ENCODE results near the gene CBLL1.

Gene CBLL1

DNA sequence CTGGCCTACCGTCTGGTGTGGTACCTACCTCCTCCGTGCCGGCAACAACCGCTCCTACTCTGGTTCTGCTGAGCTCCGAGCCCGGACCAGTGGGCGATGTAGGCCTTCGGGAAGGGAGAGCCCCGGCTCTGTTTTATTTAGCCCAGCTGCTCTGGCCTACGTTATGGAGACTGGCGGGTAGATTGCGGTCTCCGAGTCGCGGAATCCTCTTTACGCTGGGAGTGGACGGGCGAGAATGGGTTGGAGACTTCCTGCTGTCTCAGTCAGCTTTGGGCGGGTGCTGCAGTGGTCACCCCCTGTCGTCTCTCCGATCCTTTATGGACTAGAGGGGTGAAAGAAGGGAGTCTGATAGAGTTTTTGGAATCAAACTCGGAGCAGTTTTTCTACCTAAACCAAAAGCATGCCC lies 406 bp downstream of the CBLL1 start:
- peak in 1 of 2 experiments; percentile 37 for DNase-seq

- no peak for DNase-seq
Observed at GRCh38 chr7:107746006-107746405, 2.1 kb downstream of the CBLL1 start.

DNA sequence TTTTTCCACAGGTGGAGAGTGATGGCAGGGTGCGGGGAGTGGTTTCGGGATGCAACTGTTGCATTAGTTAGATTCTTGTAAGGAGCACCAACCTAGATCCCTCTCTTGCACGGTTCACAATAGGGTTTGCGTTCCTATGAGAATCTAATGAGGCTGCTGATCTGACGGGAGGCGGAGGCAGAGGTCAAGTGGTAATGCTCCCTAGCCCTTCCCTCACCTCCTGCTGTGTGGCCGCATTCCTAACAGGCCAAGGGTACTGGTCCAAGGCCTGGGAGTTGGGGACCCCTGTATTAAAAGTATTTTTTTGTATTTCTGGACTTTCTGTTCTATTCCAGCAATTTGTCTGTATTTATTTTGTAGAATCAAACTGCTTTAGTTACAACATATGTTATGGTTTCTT lies 7.2 kb downstream of the CBLL1 start:
- DNase-seq, result no peak

DNA sequence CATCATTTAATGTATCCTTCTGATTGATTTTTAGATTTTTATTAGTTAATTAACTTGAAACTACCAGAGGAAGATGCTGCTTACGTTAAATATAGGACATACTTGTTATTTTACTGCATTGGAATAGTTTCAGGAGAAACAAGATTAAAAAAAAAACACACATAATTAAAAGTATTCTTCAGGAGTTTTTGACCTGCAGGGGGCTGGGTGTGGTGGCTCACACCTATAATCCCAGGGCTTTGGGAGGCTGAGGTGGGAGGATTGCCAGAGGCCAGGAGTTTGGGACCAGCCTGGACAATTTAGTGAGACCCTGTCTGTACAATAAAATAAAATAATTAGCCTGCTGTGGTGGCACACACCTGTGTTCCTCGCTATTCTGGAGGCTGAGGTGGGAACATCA lies 10.7 kb downstream of the CBLL1 start:
- DNase-seq, result no peak

- no peak for DNase-seq
Observed at GRCh38 chr7:107758667-107759066, 14.7 kb downstream of the CBLL1 start.

GRCh38 chr7:107767391-107767790 lies 23.4 kb downstream of the CBLL1 start:
- DNase-seq, result no peak

DNA sequence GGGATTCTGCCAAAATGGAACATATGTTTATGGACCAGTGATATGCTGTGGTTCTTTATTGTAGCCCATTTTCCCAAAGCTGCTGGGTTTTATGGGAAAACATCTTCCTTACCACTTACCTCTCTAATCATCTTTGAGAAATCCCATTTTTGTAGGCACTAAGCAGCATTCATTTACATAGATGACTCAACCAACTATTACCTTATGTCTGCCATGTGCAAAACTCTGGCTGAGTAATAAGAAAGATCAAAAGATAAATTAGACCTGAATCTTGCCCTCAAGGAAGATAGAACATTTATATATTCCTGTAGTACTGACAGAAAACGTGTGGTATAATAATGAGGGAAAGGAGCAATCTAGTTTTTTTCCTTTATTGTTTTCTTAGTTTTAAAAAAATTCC lies 24.3 kb downstream of the CBLL1 start:
- no peak for DNase-seq

GRCh38 chr7:107773027-107773426 lies 29.1 kb downstream of the CBLL1 start:
- no peak for DNase-seq

DNA sequence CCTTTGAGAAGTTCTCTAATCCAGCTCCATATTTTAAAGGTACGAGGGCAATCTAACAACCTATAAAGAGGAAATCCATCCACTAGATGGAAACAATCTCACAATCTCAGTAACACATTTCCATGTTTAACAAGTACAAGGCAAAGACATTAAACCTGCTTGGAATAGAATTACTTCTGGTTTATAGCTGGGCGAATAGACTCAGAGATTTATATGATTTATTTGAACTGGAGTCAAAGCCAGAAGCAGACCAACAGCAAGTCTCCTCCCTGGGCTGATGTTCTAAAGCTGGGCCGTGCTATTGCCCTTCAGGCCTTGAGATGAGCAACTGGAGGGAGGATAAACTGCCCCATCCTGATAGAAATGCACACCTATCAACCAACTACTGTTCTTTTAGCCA lies 33.8 kb downstream of the CBLL1 start:
- DNase-seq, result no peak

DNA sequence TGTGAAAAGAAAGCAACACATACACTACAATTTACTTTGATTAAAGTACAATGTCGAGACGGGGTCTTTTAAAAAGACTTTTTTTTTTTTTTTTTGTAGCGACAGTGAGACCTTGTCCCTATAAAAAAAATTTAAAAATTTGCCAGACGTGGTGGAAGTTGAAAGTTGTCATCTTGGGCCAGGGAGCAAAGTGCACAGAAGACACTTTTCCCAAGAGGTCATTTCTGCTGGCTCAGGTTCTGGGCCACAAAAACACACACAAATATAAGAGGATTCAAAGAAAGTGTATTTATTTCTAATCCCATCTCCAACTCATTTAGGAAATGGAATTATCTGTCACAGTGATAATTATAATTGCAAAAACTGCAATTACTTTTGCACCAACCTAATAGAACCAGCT lies 34.3 kb downstream of the CBLL1 start:
- no peak for DNase-seq

DNA sequence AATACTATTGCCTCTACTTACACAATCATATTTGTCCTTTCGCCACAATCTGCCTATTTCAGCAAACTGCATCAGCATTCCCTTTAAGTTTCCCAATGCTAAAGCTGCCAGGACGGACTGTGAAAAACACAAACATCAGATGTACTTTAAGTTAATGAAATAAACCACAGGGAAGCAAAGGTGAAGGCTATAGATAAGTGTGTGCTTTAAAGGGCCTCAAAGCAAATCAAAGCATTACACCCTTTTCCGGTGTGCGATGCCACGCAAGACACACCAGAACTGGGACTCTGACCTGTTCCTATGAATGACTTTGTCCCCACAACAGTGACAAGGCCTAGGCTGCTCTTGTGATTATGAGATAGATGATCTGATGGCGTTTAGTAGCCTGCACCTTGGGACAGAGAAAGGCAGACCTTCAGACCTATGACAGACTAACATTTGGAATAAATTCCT lies 35.7 kb downstream of the CBLL1 start:
- no peak for DNase-seq

GRCh38 chr7:107782374-107782773 lies 38.4 kb downstream of the CBLL1 start:
- no peak for DNase-seq

- DNase-seq, result no peak
Observed at GRCh38 chr7:107783648-107784047, 39.7 kb downstream of the CBLL1 start.

DNA sequence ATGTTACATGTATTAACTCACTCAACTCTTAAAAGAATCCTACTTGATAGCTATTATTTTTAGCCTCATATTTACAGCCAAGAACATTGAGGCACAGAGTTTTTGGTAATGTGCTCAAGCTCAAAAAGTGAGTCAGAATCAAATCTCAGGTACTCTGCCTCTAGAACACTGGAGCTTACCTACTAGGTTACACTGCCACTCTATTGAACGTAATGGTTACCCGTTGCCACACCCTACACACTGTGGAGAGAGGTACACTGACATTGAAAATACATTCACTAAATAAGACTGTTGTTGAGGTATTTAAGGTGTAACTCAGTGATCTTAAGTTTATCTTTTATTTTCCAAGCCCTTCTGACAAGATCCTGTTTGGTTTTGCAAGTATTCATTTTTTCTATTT lies 41.2 kb downstream of the CBLL1 start:
- no peak for DNase-seq

DNA sequence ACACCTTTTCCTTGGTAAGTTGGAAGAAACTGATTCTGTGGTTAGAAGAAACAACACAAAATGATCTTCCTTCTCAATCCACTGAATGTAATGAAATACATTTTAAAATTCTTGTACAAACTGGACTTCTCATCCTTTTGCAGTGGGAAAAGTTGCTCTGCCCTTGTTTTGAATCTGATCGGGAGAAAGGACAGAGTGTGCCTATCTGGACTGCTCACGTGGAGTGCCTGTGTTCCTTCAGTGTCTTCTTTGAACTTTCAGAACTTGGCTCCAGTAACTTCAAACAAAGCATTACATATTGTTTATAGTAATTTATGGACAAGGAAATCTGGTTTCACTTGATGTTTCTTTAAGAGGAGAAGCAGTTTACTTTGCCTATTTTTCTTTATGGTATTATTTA lies 42.0 kb downstream of the CBLL1 start:
- DNase-seq, result no peak

DNA sequence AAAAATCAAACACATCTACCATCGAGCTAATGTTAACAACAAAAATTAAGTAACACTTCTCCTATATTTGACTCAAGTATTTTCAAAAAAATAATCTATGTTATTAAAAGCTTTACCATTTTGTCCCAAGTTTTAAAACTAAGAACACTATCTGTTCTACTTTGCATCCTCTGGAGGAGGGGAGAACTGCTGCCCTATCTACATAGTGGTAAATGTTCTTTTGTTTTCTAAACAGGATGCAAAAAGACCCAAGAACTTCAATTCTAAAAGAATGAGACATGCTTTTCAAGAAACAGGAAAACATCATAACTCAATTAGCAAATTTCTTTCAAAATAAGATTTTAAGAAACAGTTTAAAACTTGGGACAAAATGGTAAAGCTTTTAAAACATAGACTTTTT lies 44.3 kb downstream of the CBLL1 start:
- no peak for DNase-seq

- DNase-seq, result no peak
Observed at GRCh38 chr7:107788662-107789061, 44.7 kb downstream of the CBLL1 start.

- no peak for DNase-seq
Observed at GRCh38 chr7:107789647-107790046, 45.7 kb downstream of the CBLL1 start.

DNA sequence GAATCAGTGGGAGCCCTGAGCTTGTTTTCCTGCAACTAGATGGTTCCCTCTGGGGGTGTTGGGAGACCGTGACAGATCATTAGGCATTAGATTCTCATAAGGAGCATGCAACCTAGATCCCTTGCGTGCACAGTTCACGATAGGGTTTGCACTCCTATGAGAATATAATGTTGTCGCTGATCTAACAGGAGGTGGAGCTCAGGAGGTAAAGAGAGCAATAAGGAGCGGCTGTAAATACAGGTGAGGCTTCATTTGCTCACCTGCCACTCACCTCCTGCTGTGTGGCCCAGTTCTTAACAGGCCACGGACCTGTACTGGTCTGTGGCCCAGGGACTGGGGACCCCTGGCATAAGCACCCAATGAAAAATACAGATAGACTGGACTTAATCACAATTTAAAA lies 48.4 kb downstream of the CBLL1 start:
- no peak for DNase-seq

DNA sequence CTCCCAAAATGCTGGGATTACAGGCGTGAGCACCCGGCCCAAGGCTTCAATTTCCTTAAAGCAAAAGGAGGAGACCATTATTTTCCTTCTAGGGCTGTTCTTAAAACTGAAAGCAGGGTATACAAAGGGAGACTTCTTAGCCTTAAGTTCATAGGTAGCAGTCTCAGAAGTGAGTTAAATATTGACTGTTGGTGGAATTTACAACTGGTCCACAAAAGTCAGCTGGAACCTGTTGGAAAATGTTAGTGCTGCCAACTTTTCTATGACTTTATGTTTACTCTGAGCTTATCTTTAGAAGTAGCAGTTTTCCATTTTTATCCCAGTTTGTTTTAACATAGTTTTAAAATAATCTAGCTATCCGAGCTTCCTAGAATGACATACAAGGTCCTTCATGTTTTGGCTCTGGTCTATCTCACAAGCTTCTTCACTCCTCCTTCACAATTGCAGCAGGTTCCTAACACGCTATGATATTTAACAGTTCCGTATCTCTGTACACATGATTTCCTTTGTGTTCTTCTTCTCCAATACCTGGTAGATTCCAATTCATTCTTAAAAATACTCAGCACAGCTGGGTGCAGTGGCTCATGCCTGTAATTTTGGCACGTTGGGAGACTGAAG lies 55.8 kb downstream of the CBLL1 start:
- no peak for DNase-seq

DNA sequence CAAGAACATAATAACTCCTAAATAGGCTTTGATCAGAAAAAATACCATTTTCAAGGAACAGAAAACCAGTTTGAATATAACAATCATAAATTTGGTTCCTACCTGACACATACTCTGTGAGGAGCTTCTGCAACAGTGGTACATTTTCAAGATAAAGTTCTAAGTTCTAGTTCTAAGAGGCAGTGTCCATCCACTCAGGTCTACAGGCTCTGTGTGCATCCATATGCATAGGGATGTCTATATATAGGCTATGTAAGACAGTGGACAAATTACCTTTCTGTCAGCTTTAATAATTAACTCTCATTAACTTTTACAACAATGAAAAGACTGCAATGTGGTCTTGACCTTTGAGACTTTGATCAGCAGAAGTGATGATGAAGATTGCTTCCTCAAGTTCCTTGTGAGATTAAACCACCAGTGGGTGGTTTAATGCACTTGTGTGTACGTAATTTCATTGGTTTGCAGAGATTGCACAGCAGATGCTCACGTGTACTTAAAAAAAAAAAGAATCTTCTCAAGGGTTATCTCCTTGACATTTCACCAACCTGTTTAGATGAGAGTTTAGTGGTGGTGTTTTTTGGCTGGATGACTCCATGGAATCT lies 59.2 kb downstream of the CBLL1 start, which contains the start of gene SLC26A3:
Gene SLC26A3 (minus strand): TSS at position 215 of the 602 bp plus-strand sequence. CDS start 8,714 bp downstream, outside the sequence.
- DNase-seq, result no peak

GRCh38 chr7:107809179-107809578 lies 65.2 kb downstream of the CBLL1 start:
- no peak for DNase-seq

DNA sequence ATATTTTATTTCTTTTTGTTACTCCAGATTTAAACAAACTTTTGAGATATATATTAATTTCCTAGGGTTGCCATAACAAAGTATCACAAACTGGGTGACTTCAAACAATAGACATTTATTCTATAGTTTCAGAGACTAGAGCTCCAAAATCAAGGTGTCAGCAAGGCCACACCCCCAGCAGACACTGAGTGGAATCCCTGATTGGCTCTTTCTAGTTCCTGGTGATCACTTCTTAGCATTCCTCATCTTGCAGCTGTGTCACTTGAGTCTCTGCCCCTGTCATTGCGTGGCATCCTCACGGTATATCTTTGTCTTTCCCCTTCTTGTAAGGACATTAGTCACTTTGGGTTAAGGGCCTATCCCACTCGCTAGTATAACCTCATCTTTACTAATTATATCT lies 66.7 kb downstream of the CBLL1 start:
- no peak for DNase-seq

Measured in SHP77 (cell line).